OCI-LY1 (cell line): ENCODE results near the gene NDC1.
A peak's percentile ranks its signal among the peaks of the same experiment; 100 is the strongest.
"Not testable (repeated sequence)": the region's sequence is repeated elsewhere in the genome, so short reads cannot be mapped to it uniquely, and the experiment has no call there.

ENCODE experiments used
- H2AFZ ChIP-seq: fragments of 200-600 bp; sonication (generic), shearing (Covaris generic); 2 replicates; pipeline ENCODE4 v1.6.0; 2014; ENCODE audit warnings: antibody characterized with exemption, mild to moderate bottlenecking, low read length
- H3F3A ChIP-seq: fragments of 200-600 bp; sonication (generic), shearing (Covaris generic); 2 replicates; pipeline ENCODE4 v1.6.0; 2014; ENCODE audit warnings: mild to moderate bottlenecking, antibody characterized with exemption, low read length, moderate library complexity; ENCODE audit not compliant: insufficient read depth
- H3K27ac ChIP-seq: fragments of 200-600 bp; sonication (generic); 2 replicates; pipeline ENCODE4 v1.5.1; 2014; ENCODE audit warnings: low read length, mixed run types, mild to moderate bottlenecking, low read depth; ENCODE audit not compliant: poor library complexity, severe bottlenecking
- H3K27me3 ChIP-seq: fragments of 200-600 bp; sonication (generic); 2 replicates; pipeline ENCODE4 v1.6.0; 2014; ENCODE audit warnings: antibody characterized with exemption, mild to moderate bottlenecking, low read length, moderate library complexity; ENCODE audit not compliant: insufficient read depth
- H3K36me3 ChIP-seq: fragments of 200-600 bp; sonication (generic); 2 replicates; pipeline ENCODE4 v1.6.1; 2014; ENCODE audit warnings: mild to moderate bottlenecking, antibody characterized with exemption, low read length, moderate library complexity, mixed read lengths; ENCODE audit not compliant: insufficient read depth
- H3K4me1 ChIP-seq: fragments of 200-600 bp; sonication (generic); 2 replicates; pipeline ENCODE4 v1.5.1; 2014; ENCODE audit warnings: mild to moderate bottlenecking, low read length, moderate library complexity; ENCODE audit not compliant: insufficient read depth, severe bottlenecking
- H3K4me2 ChIP-seq: fragments of 200-600 bp; sonication (generic), shearing (Covaris generic); 2 replicates; pipeline ENCODE4 v1.6.1; 2014; ENCODE audit warnings: low read length
- H3K4me3 ChIP-seq: fragments of 200-600 bp; sonication (generic); 2 replicates; pipeline ENCODE4 v1.5.1; 2014; ENCODE audit warnings: low read length, low read depth, mild to moderate bottlenecking, mixed read lengths; ENCODE audit not compliant: poor library complexity, severe bottlenecking
- H3K79me2 ChIP-seq: fragments of 200-600 bp; shearing (Covaris generic); 2 replicates; pipeline ENCODE4 v1.6.1; 2016; ENCODE audit warnings: mixed run types, low read length, mixed read lengths; ENCODE audit not compliant: insufficient read depth
- H3K9ac ChIP-seq: fragments of 200-600 bp; sonication (generic), shearing (Covaris generic); 2 replicates; pipeline ENCODE4 v1.6.1; 2014; ENCODE audit warnings: mild to moderate bottlenecking, low read length, mixed read lengths
- H3K9me2 ChIP-seq: fragments of 200-600 bp; sonication (generic), shearing (Covaris generic); 2 replicates; pipeline ENCODE4 v1.6.1; 2014; ENCODE audit warnings: low read depth, mild to moderate bottlenecking, low read length, mixed read lengths
- H3K9me3 ChIP-seq: fragments of 200-600 bp; shearing (Covaris generic); 2 replicates; pipeline ENCODE4 v1.6.1; 2014; ENCODE audit warnings: low read length, mixed read lengths
- H4K20me1 ChIP-seq: fragments of 200-600 bp; sonication (generic), shearing (Covaris generic); 2 replicates; pipeline ENCODE4 v1.6.0; 2016; ENCODE audit warnings: mild to moderate bottlenecking, low read length; ENCODE audit not compliant: insufficient read depth
- CTCF ChIP-seq: fragments of 200-600 bp; sonication (generic), shearing (Covaris generic); IDR thresholded peaks from 2 replicates; pipeline ENCODE4 v1.5.1; 2017; ENCODE audit warnings: mild to moderate bottlenecking, antibody characterized with exemption, low read length, moderate library complexity, mixed read lengths
- EZH2 ChIP-seq: fragments of 200-600 bp; sonication (generic), shearing (Covaris generic); IDR thresholded peaks from 2 replicates; pipeline ENCODE4 v1.8.0; 2017; ENCODE audit warnings: borderline replicate concordance, mixed run types, mild to moderate bottlenecking, antibody characterized with exemption, low read length, moderate library complexity, mixed read lengths

NDC1 gene, protein sequence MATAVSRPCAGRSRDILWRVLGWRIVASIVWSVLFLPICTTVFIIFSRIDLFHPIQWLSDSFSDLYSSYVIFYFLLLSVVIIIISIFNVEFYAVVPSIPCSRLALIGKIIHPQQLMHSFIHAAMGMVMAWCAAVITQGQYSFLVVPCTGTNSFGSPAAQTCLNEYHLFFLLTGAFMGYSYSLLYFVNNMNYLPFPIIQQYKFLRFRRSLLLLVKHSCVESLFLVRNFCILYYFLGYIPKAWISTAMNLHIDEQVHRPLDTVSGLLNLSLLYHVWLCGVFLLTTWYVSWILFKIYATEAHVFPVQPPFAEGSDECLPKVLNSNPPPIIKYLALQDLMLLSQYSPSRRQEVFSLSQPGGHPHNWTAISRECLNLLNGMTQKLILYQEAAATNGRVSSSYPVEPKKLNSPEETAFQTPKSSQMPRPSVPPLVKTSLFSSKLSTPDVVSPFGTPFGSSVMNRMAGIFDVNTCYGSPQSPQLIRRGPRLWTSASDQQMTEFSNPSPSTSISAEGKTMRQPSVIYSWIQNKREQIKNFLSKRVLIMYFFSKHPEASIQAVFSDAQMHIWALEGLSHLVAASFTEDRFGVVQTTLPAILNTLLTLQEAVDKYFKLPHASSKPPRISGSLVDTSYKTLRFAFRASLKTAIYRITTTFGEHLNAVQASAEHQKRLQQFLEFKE

GRCh38 chr1:53837924-53838653, at the start of gene NDC1:
Gene NDC1 (minus strand): TSS chr1:53838296. CDS start chr1:53838261, 35 bp downstream.
- Histone ChIP-seq H3K9me2 (no peaks in the 10 kb centered on the region), H3K4me3 (peak within 1 kb of the TSS; percentile 98), H3K36me3 (peaks cover 24% of the 10 kb centered on the region), H3F3A (no peaks in the 10 kb centered on the region), H3K27ac (peak within 1 kb of the TSS; percentile 88), H3K9me3 (peaks cover 4% of the 10 kb centered on the region; the same call in 1 of the 2 replicates), H4K20me1 (no peaks in the 10 kb centered on the region), H3K4me1 (peaks cover 37% of the 10 kb centered on the region), H3K27me3 (no peaks in the 10 kb centered on the region), H3K79me2 (peaks cover 49% of the 10 kb centered on the region), H3K4me2 (peak within 1 kb of the TSS; percentile 62), H2AFZ (peak within 1 kb of the TSS; percentile 99), H3K9ac (peak within 1 kb of the TSS; percentile 99)
- TF ChIP-seq EZH2 (no peak), CTCF (no peak)

DNA sequence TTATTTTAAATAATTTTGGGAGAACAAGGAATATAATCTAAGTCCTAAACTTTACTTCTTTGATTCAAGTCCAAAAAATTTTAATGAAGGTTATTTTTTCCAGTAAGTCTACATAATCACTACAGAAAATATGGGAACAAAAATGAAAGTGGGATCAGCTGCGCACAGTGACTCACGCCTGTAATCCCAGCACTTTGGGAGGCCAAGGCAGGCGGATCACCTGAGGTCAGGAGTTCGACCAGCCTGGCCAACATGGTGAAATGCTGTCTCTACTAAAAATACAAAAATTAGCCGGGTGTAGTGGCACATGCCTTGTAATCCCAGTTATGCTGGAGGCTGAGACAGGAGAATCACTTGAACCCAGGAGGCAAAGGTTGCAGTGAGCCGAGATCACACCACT, 45.5 kb upstream of the NDC1 start:
- H4K20me1 ChIP-seq, H3K9me2 ChIP-seq, H2AFZ ChIP-seq, H3K4me2 ChIP-seq, H3K4me3 ChIP-seq, H3K9ac ChIP-seq, H3K27ac ChIP-seq, H3K4me1 ChIP-seq, H3K79me2 ChIP-seq, H3K9me3 ChIP-seq, H3K27me3 ChIP-seq, H3F3A ChIP-seq: not testable (repeated sequence)
- peaks cover 29% of the 10 kb centered on the region for H3K36me3 ChIP-seq

DNA sequence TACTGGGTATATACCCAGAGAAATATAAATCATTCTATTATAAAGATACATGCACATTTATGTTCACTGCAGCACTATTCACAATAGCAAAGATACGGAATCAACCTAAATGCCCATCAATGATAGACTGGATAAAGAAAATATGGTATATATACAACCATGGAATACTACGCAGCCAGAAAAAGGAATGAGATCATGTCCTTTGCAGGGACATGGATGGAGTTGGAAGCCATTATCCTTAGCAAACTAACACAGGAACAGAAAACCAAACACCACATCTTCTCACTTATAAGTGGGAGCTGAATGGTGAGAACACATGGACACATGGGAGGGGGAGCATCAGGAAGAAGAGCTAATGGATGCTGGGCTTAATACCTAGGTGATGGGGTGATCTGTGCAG, 43.8 kb upstream of the NDC1 start:
- not testable (repeated sequence) for H2AFZ ChIP-seq, H3K4me3 ChIP-seq, H3K4me1 ChIP-seq, H3K27ac ChIP-seq, H4K20me1 ChIP-seq, H3K9me3 ChIP-seq, H3K27me3 ChIP-seq, H3K9me2 ChIP-seq, H3K9ac ChIP-seq, H3K79me2 ChIP-seq, H3F3A ChIP-seq, H3K4me2 ChIP-seq
- peaks cover 36% of the 10 kb centered on the region for H3K36me3 ChIP-seq

DNA sequence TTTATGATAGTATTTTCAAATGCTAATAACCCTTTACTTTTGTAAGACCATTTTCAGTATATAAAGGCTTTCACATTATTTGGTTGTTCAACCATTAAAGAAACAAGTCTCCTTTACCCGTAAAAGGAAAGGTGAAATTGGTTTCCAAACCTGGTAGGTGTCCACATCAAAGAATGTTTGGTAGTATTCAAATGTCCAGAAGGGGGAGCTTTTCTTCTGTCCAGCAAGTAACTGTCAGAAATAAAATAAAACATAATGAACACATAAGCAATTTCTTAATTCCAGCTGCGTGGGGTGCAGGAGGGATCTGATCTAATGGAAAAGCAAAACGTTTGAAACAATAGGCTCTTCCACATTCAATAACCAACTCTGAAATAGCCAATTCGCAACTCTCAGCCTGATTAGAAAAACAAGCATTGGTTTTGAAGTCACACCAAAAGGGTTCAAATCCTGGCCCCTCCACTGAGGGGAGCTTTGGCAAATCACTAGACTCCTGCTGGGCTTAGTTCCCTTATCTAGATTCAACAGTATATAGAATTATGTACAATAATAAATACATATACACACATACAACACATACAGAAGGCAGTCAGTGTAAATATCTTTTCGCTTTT, 40.5 kb upstream of the NDC1 start:
- Histone ChIP-seq H3K79me2 (no peaks in the 10 kb centered on the region), H3K27me3 (no peaks in the 10 kb centered on the region), H2AFZ (no peak overlapping the region), H3K4me2 (no peak overlapping the region), H3K27ac (no peak overlapping the region), H3K4me1 (no peaks in the 10 kb centered on the region), H3K9me2 (no peaks in the 10 kb centered on the region), H3K4me3 (no peak overlapping the region), H3K9me3 (no peaks in the 10 kb centered on the region), H3K36me3 (peaks cover 43% of the 10 kb centered on the region), H3F3A (no peaks in the 10 kb centered on the region), H4K20me1 (no peaks in the 10 kb centered on the region), H3K9ac (no peak overlapping the region)
- TF ChIP-seq EZH2, result no peak
- peak; percentile 72 for TF ChIP-seq CTCF

DNA sequence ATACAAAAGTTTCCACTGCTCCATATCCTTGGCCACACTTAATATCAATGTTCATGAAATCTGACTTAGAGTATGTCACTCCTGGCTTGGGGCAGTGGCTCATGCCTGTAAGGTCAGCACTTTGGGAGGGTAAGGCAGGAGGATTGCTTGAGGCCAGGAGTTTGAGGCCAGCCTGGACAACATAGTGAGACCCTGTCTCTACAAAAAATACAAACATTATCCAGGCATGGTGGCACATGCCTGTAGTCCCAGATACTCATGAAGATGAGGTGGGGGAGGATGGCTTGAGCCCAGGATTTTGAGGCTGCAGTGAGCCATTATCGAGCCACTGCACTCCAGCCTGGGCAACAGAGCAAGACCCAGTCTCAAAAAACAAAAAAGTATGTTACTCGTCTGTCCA, 37.1 kb upstream of the NDC1 start:
- not testable (repeated sequence) for H3K9me3 ChIP-seq, H3K27ac ChIP-seq, H3K9me2 ChIP-seq, H3K27me3 ChIP-seq, H3F3A ChIP-seq, H3K4me1 ChIP-seq, H2AFZ ChIP-seq, H4K20me1 ChIP-seq, H3K9ac ChIP-seq, H3K4me3 ChIP-seq, H3K79me2 ChIP-seq, H3K4me2 ChIP-seq
- peaks cover 46% of the 10 kb centered on the region for H3K36me3 ChIP-seq
